ENCODE measurements around the gene AQP3.
"Not testable (repeated sequence)": the region's sequence is repeated elsewhere in the genome, so short reads cannot be mapped to it uniquely, and the experiment has no call there.

AQP3 gene

GRCh38 chr9:33408087-33408486 is 39.3 kb downstream of the AQP3 start:
- no peak for DNase-seq

- no peak for DNase-seq
Observed at GRCh38 chr9:33407061-33407460, 40.3 kb downstream of the AQP3 start.

- no peak for DNase-seq
Observed at GRCh38 chr9:33404788-33405362, 42.5 kb downstream of the AQP3 start.

GRCh38 chr9:33403941-33404787 is 43.2 kb downstream of the AQP3 start:
- no peak for DNase-seq

- DNase-seq = not testable (repeated sequence)
Observed at GRCh38 chr9:33402371-33402770, 45.0 kb downstream of the AQP3 start, which contains the start of gene AQP7. AQP7 (minus strand) TSS chr9:33402568; CDS start chr9:33401262, 1,306 bp downstream.

GRCh38 chr9:33401809-33402208 is 45.6 kb downstream of the AQP3 start:
- DNase-seq = not testable (repeated sequence)

- DNase-seq = not testable (repeated sequence)
Observed at GRCh38 chr9:33399047-33399446, 48.3 kb downstream of the AQP3 start.

GRCh38 chr9:33397801-33398200 is 49.6 kb downstream of the AQP3 start:
- DNase-seq = not testable (repeated sequence)

- DNase-seq = not testable (repeated sequence)
Observed at GRCh38 chr9:33395159-33395879, 52.1 kb downstream of the AQP3 start.

- not testable (repeated sequence) for DNase-seq
Observed at GRCh38 chr9:33393986-33394385, 53.4 kb downstream of the AQP3 start.

GRCh38 chr9:33393581-33393980 is 53.8 kb downstream of the AQP3 start:
- DNase-seq = no peak

- DNase-seq = not testable (repeated sequence)
Observed at GRCh38 chr9:33392591-33393021, 54.8 kb downstream of the AQP3 start.

All from CD4-positive, alpha-beta T cell treated with Interleukin-1 beta for 1 hour (primary cell).